SK-N-SH (cell line): Measurements from ENCODE around the gene TNFRSF1A. TPM values are rescaled to one million over a fixed set of nuclear protein-coding genes. Genes with fewer than 3 reads are reported as not detected.

Experiments
- CTCF ChIA-PET: fragments of 300-600, 350-600 bp; formaldehyde crosslinking; extraction: SDS; loops from one replicate; lab custom pipeline; 2021; lab: Yijun Ruan, JAX
- POLR2A ChIA-PET: fragments of 350-600 bp; sonication (Branson Sonifier 250); formaldehyde crosslinking; extraction: SDS; loops from one replicate; lab custom pipeline; 2020; ENCODE audit warnings: antibody characterized with exemption, inconsistent platforms; lab: Yijun Ruan, JAX
- DNase-seq: peaks from one replicate; pipeline ENCODE4 v3.0.0; 2012
- H2AFZ ChIP-seq: fragments of 200-600 bp; sonication (generic); 2 replicates; pipeline ENCODE4 v1.8.1; 2016; ENCODE audit warnings: antibody characterized with exemption, mild to moderate bottlenecking, low read depth
- H3F3A ChIP-seq: fragments of 200-600 bp; sonication (generic); replicated peaks from 2 replicates; pipeline ENCODE3; 2016; ENCODE audit warnings: antibody characterized with exemption, mild to moderate bottlenecking; ENCODE audit not compliant: insufficient read depth
- H3K27ac ChIP-seq, 2 experiments: fragments of 200-500 bp in 1 of 2; fragments of 200-600 bp in 1 of 2; sonication (Bioruptor generic) in 1 of 2; sonication (generic), shearing (Covaris generic) in 1 of 2; 2 replicates each; pipeline versions ENCODE4 v1.5.1 to v1.6.1; 2014 to 2016; ENCODE audit warnings: low read depth in 2 of 2, inconsistent platforms in 1 of 2, low read length in 1 of 2, mild to moderate bottlenecking in 1 of 2, mixed read lengths in 1 of 2
- H3K27me3 ChIP-seq: fragments of 200-600 bp; sonication (generic), shearing (Covaris generic); 2 replicates; pipeline ENCODE4 v1.6.1; 2016; ENCODE audit warnings: mixed run types; ENCODE audit not compliant: insufficient read depth
- H3K36me3 ChIP-seq, 2 experiments: fragments of 200-500 bp in 1 of 2; fragments of 200-600 bp in 1 of 2; sonication (Bioruptor generic) in 1 of 2; sonication (generic) in 1 of 2; replicated peaks in 1 of 2; 2 replicates each; pipeline versions ENCODE3 to v1.5.1; 2014 to 2016; ENCODE audit warnings: low read length in 1 of 2, mild to moderate bottlenecking in 1 of 2; ENCODE audit not compliant: insufficient read depth in 2 of 2, control insufficient read depth in 1 of 2
- H3K4me1 ChIP-seq, 2 experiments: fragments of 200-500 bp in 1 of 2; fragments of 200-600 bp in 1 of 2; sonication (Bioruptor generic) in 1 of 2; sonication (generic), shearing (Covaris generic) in 1 of 2; 2 replicates each; pipeline versions ENCODE4 v1.5.1 to v1.6.1; 2014 to 2016; ENCODE audit warnings: low read depth in 1 of 2, low read length in 1 of 2, mixed run types in 1 of 2; ENCODE audit not compliant: insufficient read depth in 2 of 2, control insufficient read depth in 1 of 2
- H3K4me2 ChIP-seq: fragments of 200-600 bp; sonication (generic), shearing (Covaris generic); 2 replicates; pipeline ENCODE4 v1.6.1; 2017; ENCODE audit warnings: mixed run types
- H3K4me3 ChIP-seq, 2 experiments: fragments of 200-500 bp in 1 of 2; fragments of 200-600 bp in 1 of 2; sonication (Bioruptor generic) in 1 of 2; sonication (generic), shearing (Covaris generic) in 1 of 2; 2 replicates each; pipeline versions ENCODE4 v1.5.1 to v1.8.1; 2014 to 2016; ENCODE audit warnings: low read depth in 2 of 2, inconsistent platforms in 1 of 2, low read length in 1 of 2, mild to moderate bottlenecking in 1 of 2, mixed read lengths in 1 of 2, moderate library complexity in 1 of 2
- H3K79me2 ChIP-seq: fragments of 200-600 bp; sonication (generic); 2 replicates; pipeline ENCODE4 v1.8.1; 2017; ENCODE audit warnings: mild to moderate bottlenecking; ENCODE audit not compliant: insufficient read depth
- H3K9ac ChIP-seq: fragments of 200-600 bp; sonication (generic); 2 replicates; pipeline ENCODE4 v1.6.1; 2017; ENCODE audit warnings: mixed run types
- H3K9me2 ChIP-seq: fragments of 200-600 bp; sonication (generic); 2 replicates; pipeline ENCODE4 v1.6.1; 2017; ENCODE audit warnings: mixed run types
- H3K9me3 ChIP-seq: fragments of 200-600 bp; sonication (generic); 2 replicates; pipeline ENCODE4 v1.6.1; 2017; ENCODE audit warnings: mixed run types, mild to moderate bottlenecking, moderate library complexity
- H4K20me1 ChIP-seq: fragments of 200-600 bp; sonication (generic); 2 replicates; pipeline ENCODE4 v1.6.1; 2017; ENCODE audit warnings: mild to moderate bottlenecking, mixed run types; ENCODE audit not compliant: insufficient read depth
- CHD2 ChIP-seq: fragments of 150-350 bp; IDR thresholded peaks from 2 replicates; pipeline ENCODE4 v1.6.1; 2018; ENCODE audit warnings: low read length; ENCODE audit not compliant: partially characterized antibody
- ELF1 ChIP-seq: IDR thresholded peaks from 2 replicates; pipeline ENCODE4 v1.4.0; 2012
- EZH2phosphoT487 ChIP-seq: fragments of 200-600 bp; sonication (generic); IDR thresholded peaks from 2 replicates; pipeline ENCODE4 v1.6.1; 2017; ENCODE audit warnings: low read depth, mixed run types, mild to moderate bottlenecking, antibody characterized with exemption, moderate library complexity, borderline replicate concordance
- FOSL2 ChIP-seq: IDR thresholded peaks from 2 replicates; pipeline ENCODE4 v1.4.0; 2012; ENCODE audit warnings: low read depth, mild to moderate bottlenecking, moderate library complexity, borderline replicate concordance
- FOXJ3 ChIP-seq: sonication (generic); formaldehyde crosslinking; IDR thresholded peaks from 2 replicates; pipeline ENCODE4 v1.5.1; 2020; ENCODE audit warnings: mild to moderate bottlenecking, missing genetic modification reagents
- FOXM1 ChIP-seq: IDR thresholded peaks from 2 replicates; pipeline ENCODE4 v1.4.0; 2012; ENCODE audit warnings: low read depth, mild to moderate bottlenecking
- GATA2 ChIP-seq: sonication (generic); formaldehyde crosslinking; IDR thresholded peaks from 2 replicates; pipeline ENCODE4 v1.5.0; 2020; ENCODE audit warnings: mild to moderate bottlenecking, missing genetic modification reagents
- MEF2A ChIP-seq: IDR thresholded peaks from 2 replicates; pipeline ENCODE4 v1.4.0; 2012; ENCODE audit warnings: low read depth, borderline replicate concordance
- MXI1 ChIP-seq: IDR thresholded peaks from 2 replicates; pipeline ENCODE4 v1.6.1; 2012; ENCODE audit warnings: mild to moderate bottlenecking, low read depth, low read length, improper control_type of control experiment
- NFIC ChIP-seq: IDR thresholded peaks from 2 replicates; pipeline ENCODE4 v1.4.0; 2012; ENCODE audit warnings: borderline replicate concordance
- RAD21 ChIP-seq: IDR thresholded peaks from 2 replicates; pipeline ENCODE4 v1.6.1; 2012; ENCODE audit warnings: mild to moderate bottlenecking, low read length
- RCOR1 ChIP-seq: fragments of 150-350 bp; IDR thresholded peaks from 2 replicates; pipeline ENCODE4 v1.6.1; 2017; ENCODE audit warnings: antibody characterized with exemption, low read length
- RXRA ChIP-seq: IDR thresholded peaks from 2 replicates; pipeline ENCODE4 v1.4.0; 2012; ENCODE audit warnings: low read depth, mild to moderate bottlenecking, borderline replicate concordance
- SIN3A ChIP-seq: IDR thresholded peaks from 2 replicates; pipeline ENCODE4 v1.6.1; 2012; ENCODE audit warnings: low read depth, mild to moderate bottlenecking, low read length, moderate library complexity, borderline replicate concordance
- SMC3 ChIP-seq: IDR thresholded peaks from 2 replicates; pipeline ENCODE4 v1.6.1; 2012; ENCODE audit warnings: low read depth, low read length, improper control_type of control experiment
- TEAD4 ChIP-seq: IDR thresholded peaks from 2 replicates; pipeline ENCODE4 v1.4.0; 2012; ENCODE audit warnings: mild to moderate bottlenecking, borderline replicate concordance; ENCODE audit not compliant: insufficient read depth
- WGBS: methylation state at CpG from one replicate; pipeline ENCODE4 v1.1.6; 2017; ENCODE audit warnings: low lambda C conversion rate; 5-methylcytosine and 5-hydroxymethylcytosine counted together
- polyA plus RNA-seq, 3 experiments: library from polyadenylated mRNA; depleted of rRNA; stranded (reverse); fragments of >200 nt; gene quantifications; 2 replicates each; pipeline ENCODE4 v1.2.3, GENCODE V29; 2012
- TF ChIP-seq, protein P1 (sequence below): IDR thresholded peaks from 2 replicates; pipeline ENCODE4 v1.4.0; 2012; ENCODE audit warnings: low read depth, borderline replicate concordance
- TF ChIP-seq, protein P2 (sequence below): IDR thresholded peaks from 2 replicates; pipeline ENCODE4 v1.4.0; 2012; ENCODE audit warnings: low read depth

Gene TNFRSF1A
- polyA plus RNA-seq, 1 of the 3 experiments (the other 2 are of a cell fraction) = 92.9 TPM

DNA sequence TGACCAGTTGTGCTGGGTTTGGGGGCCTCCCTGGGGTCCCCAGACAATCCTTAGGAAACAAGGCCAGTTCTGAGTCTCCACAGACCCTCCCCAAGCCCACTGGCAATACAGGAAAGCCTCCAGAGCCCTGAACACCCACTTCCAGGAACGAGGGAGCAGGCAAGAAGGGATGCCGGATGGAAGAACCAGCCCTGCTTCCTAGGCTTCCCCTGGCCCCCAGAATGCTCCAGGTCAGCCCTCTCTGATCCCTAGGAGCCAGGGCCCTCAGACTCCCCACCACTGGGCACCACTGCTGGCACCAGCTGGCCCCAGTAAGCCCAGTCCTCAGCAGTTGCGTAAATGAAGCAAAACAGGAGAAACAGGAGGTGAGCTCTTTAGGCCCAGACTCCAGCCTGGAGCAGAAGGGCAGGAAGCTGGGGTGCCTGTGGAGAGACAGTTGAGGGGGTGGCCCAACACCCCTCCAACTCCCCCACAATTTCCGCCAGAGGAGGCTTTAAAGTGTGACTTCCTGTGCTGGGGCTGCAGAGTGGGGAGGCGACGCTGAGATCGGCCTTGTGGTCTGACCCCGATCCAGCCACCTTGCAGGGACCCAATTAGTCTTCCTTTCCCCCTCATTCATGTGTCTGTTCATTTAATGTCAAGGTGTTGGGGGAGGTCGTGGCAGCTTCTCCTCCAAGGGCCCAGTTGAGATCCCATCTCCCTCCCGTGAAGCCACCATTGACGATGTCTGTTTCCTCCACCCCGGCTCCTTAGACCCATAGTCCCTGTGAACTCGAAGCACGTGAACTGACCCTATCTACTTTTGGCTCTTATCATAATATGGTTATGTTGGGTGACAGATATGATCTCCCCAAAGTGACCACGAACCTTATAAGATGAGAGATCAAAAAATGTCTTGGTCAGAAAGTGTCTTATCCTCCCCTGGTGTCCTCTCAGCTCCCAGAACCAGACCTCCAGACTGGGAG, 4.7 kb downstream of the TNFRSF1A start:
- 53% methylated on average over 11 of the region's 15 CpGs for WGBS

More for the DNA sequence above, 4.7 kb downstream of the TNFRSF1A start:
- Histone ChIP-seq H3K9ac (peak overlapping the region; percentile 83), H3K9me3 (no peaks in the 10 kb centered on the region), H3K4me3 (peak overlapping the region; percentile 31 to 57; a peak in 3 of 4 replicates), H3F3A (peaks cover 51% of the 10 kb centered on the region), H3K4me2 (peak overlapping the region; percentile 88)
- DNase-seq = no peak
- TF ChIP-seq NFIC (no peak), MEF2A (no peak), EZH2phosphoT487 (no peak), GATA2 (CRISPR knock-in tag) (no peak), SMC3 (no peak), TEAD4 (no peak), FOXM1 (no peak), ELF1 (no peak), RCOR1 (no peak), FOSL2 (no peak), RXRA (no peak), CHD2 (no peak), SIN3A (no peak), MXI1 (no peak), FOXJ3 (CRISPR knock-in tag) (no peak), RAD21 (no peak)
- TF ChIP-seq, protein P1, sequence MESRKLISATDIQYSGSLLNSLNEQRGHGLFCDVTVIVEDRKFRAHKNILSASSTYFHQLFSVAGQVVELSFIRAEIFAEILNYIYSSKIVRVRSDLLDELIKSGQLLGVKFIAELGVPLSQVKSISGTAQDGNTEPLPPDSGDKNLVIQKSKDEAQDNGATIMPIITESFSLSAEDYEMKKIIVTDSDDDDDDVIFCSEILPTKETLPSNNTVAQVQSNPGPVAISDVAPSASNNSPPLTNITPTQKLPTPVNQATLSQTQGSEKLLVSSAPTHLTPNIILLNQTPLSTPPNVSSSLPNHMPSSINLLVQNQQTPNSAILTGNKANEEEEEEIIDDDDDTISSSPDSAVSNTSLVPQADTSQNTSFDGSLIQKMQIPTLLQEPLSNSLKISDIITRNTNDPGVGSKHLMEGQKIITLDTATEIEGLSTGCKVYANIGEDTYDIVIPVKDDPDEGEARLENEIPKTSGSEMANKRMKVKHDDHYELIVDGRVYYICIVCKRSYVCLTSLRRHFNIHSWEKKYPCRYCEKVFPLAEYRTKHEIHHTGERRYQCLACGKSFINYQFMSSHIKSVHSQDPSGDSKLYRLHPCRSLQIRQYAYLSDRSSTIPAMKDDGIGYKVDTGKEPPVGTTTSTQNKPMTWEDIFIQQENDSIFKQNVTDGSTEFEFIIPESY = no peak
- TF ChIP-seq, protein P2, sequence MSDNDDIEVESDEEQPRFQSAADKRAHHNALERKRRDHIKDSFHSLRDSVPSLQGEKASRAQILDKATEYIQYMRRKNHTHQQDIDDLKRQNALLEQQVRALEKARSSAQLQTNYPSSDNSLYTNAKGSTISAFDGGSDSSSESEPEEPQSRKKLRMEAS = no peak
- TF ChIP-seq, all 33 proteins: peak for 0
- Histone ChIP-seq H3K36me3 (peaks cover 15 to 16% of the 10 kb centered on the region in 2 experiments), H3K27me3 (no peaks in the 10 kb centered on the region), H3K27ac (peak overlapping the region; percentile 96 to 100), H4K20me1 (peaks cover 12% of the 10 kb centered on the region; the same call in 1 of the 2 replicates), H3K9me2 (no peaks in the 10 kb centered on the region), H3K4me1 (peaks cover 54 to 68% of the 10 kb centered on the region in 2 experiments), H3K79me2 (peaks cover 78% of the 10 kb centered on the region), H2AFZ (no peak overlapping the region)
- POLR2A ChIA-PET = interaction anchor here (1.0 to 1.4 kb wide), 2 partner anchors 133 to 197 kb away, joined by 4 to 7 read pairs; partner anchors contain the start of genes GAPDH and VAMP1
- CTCF ChIA-PET = interaction anchor here (1.2 to 2.6 kb wide), 4 partner anchors 11 to 349 kb away, joined by 4 to 9 read pairs (median 4); no protein-coding TSS in a partner anchor
